Neuron (in vitro differentiated cells): Measurements from ENCODE around the gene CMSS1.

Experiments
- H2AFZ ChIP-seq: one replicate; pipeline ENCODE4 v1.6.1; 2013; ENCODE audit warnings: low read depth, mild to moderate bottlenecking, inconsistent platforms, low read length, moderate library complexity
- H3K27me3 ChIP-seq: one replicate; pipeline ENCODE4 v1.6.1; 2013; ENCODE audit warnings: low read length; ENCODE audit not compliant: insufficient read depth
- H3K36me3 ChIP-seq: one replicate; pipeline ENCODE4 v1.6.1; 2013; ENCODE audit warnings: low read length; ENCODE audit not compliant: insufficient read depth
- H3K4me1 ChIP-seq: one replicate; pipeline ENCODE4 v1.6.1; 2013; ENCODE audit warnings: low read length; ENCODE audit not compliant: insufficient read depth
- H3K4me3 ChIP-seq: 2 replicates; pipeline ENCODE4 v1.5.1; 2013; ENCODE audit warnings: mild to moderate bottlenecking, low read length, moderate library complexity
- H3K9me3 ChIP-seq: one replicate; pipeline ENCODE4 v1.6.1; 2013; ENCODE audit warnings: low read length

Gene CMSS1

GRCh38 chr3:100173961-100174360 is 356.3 kb downstream of the CMSS1 start:
- H3K9me3 ChIP-seq: peaks cover 9% of the 10 kb centered on the region
- no peak overlapping the region for H3K4me3 ChIP-seq
- H3K4me1 ChIP-seq: no peaks in the 10 kb centered on the region

GRCh38 chr3:100175637-100176280 is 358.1 kb downstream of the CMSS1 start:
- Histone ChIP-seq H3K9me3 (peaks cover 20% of the 10 kb centered on the region), H3K36me3 (peaks cover 12% of the 10 kb centered on the region), H2AFZ (no peak overlapping the region), H3K27me3 (no peaks in the 10 kb centered on the region), H3K4me3 (no peak overlapping the region), H3K4me1 (no peaks in the 10 kb centered on the region)

More at GRCh38 chr3:100173961-100174360, 356.3 kb downstream of the CMSS1 start:
- Histone ChIP-seq H3K27me3 (no peaks in the 10 kb centered on the region), H2AFZ (no peak overlapping the region), H3K36me3 (peaks cover 11% of the 10 kb centered on the region)

GRCh38 chr3:100179692-100180349 is 362.2 kb downstream of the CMSS1 start:
- Histone ChIP-seq H3K4me3 (no peak overlapping the region), H2AFZ (no peak overlapping the region), H3K9me3 (peaks cover 20% of the 10 kb centered on the region), H3K36me3 (peaks cover 12% of the 10 kb centered on the region), H3K4me1 (peaks cover 11% of the 10 kb centered on the region), H3K27me3 (no peaks in the 10 kb centered on the region)

- H2AFZ ChIP-seq: no peak overlapping the region
- H3K9me3 ChIP-seq: peaks cover 15% of the 10 kb centered on the region
- H3K27me3 ChIP-seq: no peaks in the 10 kb centered on the region
- H3K36me3 ChIP-seq: peaks cover 4% of the 10 kb centered on the region
- H3K4me1 ChIP-seq: peaks cover 11% of the 10 kb centered on the region
- H3K4me3 ChIP-seq: no peak overlapping the region
Measured at GRCh38 chr3:100183608-100184125, 366.0 kb downstream of the CMSS1 start.

- Histone ChIP-seq H3K36me3 (no peaks in the 10 kb centered on the region), H3K9me3 (peaks cover 3% of the 10 kb centered on the region), H3K4me1 (peaks cover 11% of the 10 kb centered on the region), H3K27me3 (no peaks in the 10 kb centered on the region), H3K4me3 (no peak overlapping the region), H2AFZ (no peak overlapping the region)
Measured at GRCh38 chr3:100184948-100185570, 367.4 kb downstream of the CMSS1 start.

- Histone ChIP-seq H3K4me1 (peaks cover 11% of the 10 kb centered on the region), H3K36me3 (no peaks in the 10 kb centered on the region), H2AFZ (no peak overlapping the region), H3K4me3 (no peak overlapping the region), H3K9me3 (no peaks in the 10 kb centered on the region), H3K27me3 (no peaks in the 10 kb centered on the region)
Measured at GRCh38 chr3:100185847-100186246, 368.2 kb downstream of the CMSS1 start.

GRCh38 chr3:100189444-100189964 is 371.8 kb downstream of the CMSS1 start:
- Histone ChIP-seq H3K4me1 (peaks cover under 1% of the 10 kb centered on the region), H3K36me3 (no peaks in the 10 kb centered on the region), H3K9me3 (no peaks in the 10 kb centered on the region), H3K27me3 (no peaks in the 10 kb centered on the region), H2AFZ (no peak overlapping the region), H3K4me3 (no peak overlapping the region)

GRCh38 chr3:100195375-100195774 is 377.7 kb downstream of the CMSS1 start:
- H3K4me3 ChIP-seq: no peak overlapping the region
- no peak overlapping the region for H2AFZ ChIP-seq
- no peaks in the 10 kb centered on the region for H3K4me1 ChIP-seq
- no peaks in the 10 kb centered on the region for H3K36me3 ChIP-seq
- H3K27me3 ChIP-seq: no peaks in the 10 kb centered on the region
- no peaks in the 10 kb centered on the region for H3K9me3 ChIP-seq

GRCh38 chr3:100197876-100198275 is 380.2 kb downstream of the CMSS1 start:
- Histone ChIP-seq H3K27me3 (no peaks in the 10 kb centered on the region), H3K36me3 (no peaks in the 10 kb centered on the region), H3K4me1 (no peaks in the 10 kb centered on the region), H2AFZ (no peak overlapping the region), H3K9me3 (no peaks in the 10 kb centered on the region), H3K4me3 (no peak overlapping the region)

- Histone ChIP-seq H2AFZ (no peak overlapping the region), H3K4me1 (no peaks in the 10 kb centered on the region), H3K36me3 (no peaks in the 10 kb centered on the region), H3K27me3 (no peaks in the 10 kb centered on the region), H3K9me3 (no peaks in the 10 kb centered on the region), H3K4me3 (no peak overlapping the region)
Measured at GRCh38 chr3:100198579-100199269, 381.1 kb downstream of the CMSS1 start.

- Histone ChIP-seq H3K9me3 (peaks cover 3% of the 10 kb centered on the region), H2AFZ (no peak overlapping the region), H3K36me3 (no peaks in the 10 kb centered on the region), H3K4me1 (peaks cover 7% of the 10 kb centered on the region), H3K27me3 (no peaks in the 10 kb centered on the region), H3K4me3 (no peak overlapping the region)
Measured at GRCh38 chr3:100205171-100205570, 387.5 kb downstream of the CMSS1 start.

GRCh38 chr3:100206687-100207086 is 389.0 kb downstream of the CMSS1 start:
- no peak overlapping the region for H2AFZ ChIP-seq
- no peaks in the 10 kb centered on the region for H3K36me3 ChIP-seq
- H3K4me1 ChIP-seq: peaks cover 22% of the 10 kb centered on the region
- peaks cover 3% of the 10 kb centered on the region for H3K9me3 ChIP-seq
- no peaks in the 10 kb centered on the region for H3K27me3 ChIP-seq
- no peak overlapping the region for H3K4me3 ChIP-seq

GRCh38 chr3:100207886-100208285 is 390.2 kb downstream of the CMSS1 start:
- no peaks in the 10 kb centered on the region for H3K36me3 ChIP-seq
- peaks cover 3% of the 10 kb centered on the region for H3K9me3 ChIP-seq
- H3K4me1 ChIP-seq: peaks cover 25% of the 10 kb centered on the region
- no peak overlapping the region for H2AFZ ChIP-seq
- H3K27me3 ChIP-seq: no peaks in the 10 kb centered on the region
- H3K4me3 ChIP-seq: no peak overlapping the region
